SK-N-MC (cell line): ENCODE data around the gene USP10.

Experiments used
- EZH2 ChIP-seq: fragments of 200-600 bp; sonication (generic); IDR thresholded peaks from one replicate; pipeline ENCODE4 v1.6.1; 2017; ENCODE audit warnings: antibody characterized with exemption
- POLR2AphosphoS5 ChIP-seq: IDR thresholded peaks from 2 replicates; pipeline ENCODE4 v1.6.1; 2012; ENCODE audit warnings: mild to moderate bottlenecking, low read depth, low read length, borderline replicate concordance

GRCh38 chr16:84720177-84720579 lies 20.4 kb downstream of the USP10 start:
- no peak for TF ChIP-seq POLR2AphosphoS5
- no peak for TF ChIP-seq EZH2
